Coronary artery (tissue), 2 donors: Measurements from ENCODE around the gene C3.
"Not testable (repeated sequence)": the region's sequence is repeated elsewhere in the genome, so short reads cannot be mapped to it uniquely, and the experiment has no call there.

Experiments used
- DNase-seq: peaks from one replicate; pipeline ENCODE4 v3.0.0-alpha.2; 2017; ENCODE audit warnings: low spot score
- H3K27ac ChIP-seq, 2 donors: fragments of 200-600 bp; sonication (generic); one replicate each; pipeline ENCODE4 v1.5.1; 2016 to 2019
- H3K4me3 ChIP-seq: fragments of 200-600 bp; sonication (generic); 2 replicates; pipeline ENCODE4 v1.5.1; 2016; ENCODE audit warnings: mild to moderate bottlenecking, moderate library complexity
- CTCF ChIP-seq: fragments of 200-600 bp; sonication (generic); IDR thresholded peaks from one replicate; pipeline ENCODE4 v1.5.1; 2019; ENCODE audit warnings: antibody characterized with exemption

Gene C3

GRCh38 chr19:6660930-6661329, 59.5 kb downstream of the C3 start:
- DNase-seq, result no peak
- no peak for TF ChIP-seq CTCF
- no peak overlapping the region for H3K27ac ChIP-seq

GRCh38 chr19:6656390-6656789, 64.1 kb downstream of the C3 start:
- H3K4me3 ChIP-seq, DNase-seq: not testable (repeated sequence)

More at GRCh38 chr19:6660930-6661329, 59.5 kb downstream of the C3 start:
- H3K4me3 ChIP-seq, result no peak overlapping the region

GRCh38 chr19:6654347-6655310, 65.8 kb downstream of the C3 start:
- TF ChIP-seq CTCF, result no peak
- no peak for DNase-seq
- Histone ChIP-seq H3K4me3 (no peak overlapping the region), H3K27ac (no peak overlapping the region)

More at GRCh38 chr19:6656390-6656789, 64.1 kb downstream of the C3 start:
- H3K27ac ChIP-seq, result not testable (repeated sequence)

GRCh38 chr19:6652805-6653094, 67.7 kb downstream of the C3 start:
- H3K27ac ChIP-seq, result no peak overlapping the region
- DNase-seq, result no peak
- no peak overlapping the region for H3K4me3 ChIP-seq
- TF ChIP-seq CTCF, result no peak

- Histone ChIP-seq H3K4me3 (no peak overlapping the region), H3K27ac (no peak overlapping the region)
- TF ChIP-seq CTCF, result no peak
- no peak for DNase-seq
Observed at GRCh38 chr19:6651965-6652804, 68.3 kb downstream of the C3 start.

GRCh38 chr19:6649185-6649584, 71.3 kb downstream of the C3 start:
- Histone ChIP-seq H3K27ac (no peak overlapping the region), H3K4me3 (no peak overlapping the region)
- DNase-seq, result no peak
- no peak for TF ChIP-seq CTCF

GRCh38 chr19:6648141-6648715, 72.2 kb downstream of the C3 start:
- no peak overlapping the region for H3K27ac ChIP-seq
- no peak overlapping the region for H3K4me3 ChIP-seq
- no peak for TF ChIP-seq CTCF
- no peak for DNase-seq
